Measurements from ENCODE around the gene CAMLG. TPM values are rescaled to one million over a fixed set of nuclear protein-coding genes. Genes with fewer than 3 reads are reported as not detected.

The CAMLG gene
- total and polyA plus RNA-seq, 2 of the 8 experiments (the other 6 are each of a cell fraction or from before 2014, with no cell fraction given), result 12.3 to 42.8 TPM

GRCh38 chr5:134738133-134738962, at the start of gene CAMLG (continued):
- TF ChIP-seq ASH2L (IDR thresholded peaks at IDR 0.05; ENCODE audit: low read length) (peak; percentile 87), JUND (IDR thresholded peaks at IDR 0.05; ENCODE audit: low read length) (0 out of 2 replicates have a peak, but pooled peaks have one; percentile 41), USF2 (IDR thresholded peaks at IDR 0.05; ENCODE audit: low read length) (peak; percentile 73), YY1 (IDR thresholded peaks at IDR 0.05; ENCODE audit: low read depth, low read length) (peak; percentile 100), PHF8 (conservative IDR thresholded peaks at IDR 0.05; ENCODE audit: low read depth, low read length) (peak; percentile 87), EP300 (IDR thresholded peaks at IDR 0.05; ENCODE audit: borderline replicate concordance in 1 of 2, low read depth in 2 of 2, low read length in 2 of 2) (no peak), CTCF (IDR thresholded peaks at IDR 0.05; ENCODE audit: control extremely low read depth in 1 of 3, insufficient read depth in 1 of 3, low read depth in 1 of 3, low read length in 3 of 3) (peak; percentile 63 to 83 (median 72)), E2F6 (IDR thresholded peaks at IDR 0.05) (peak; percentile 54; the same call in 1 of the 2 replicates), RAD21 (IDR thresholded peaks at IDR 0.05 in 1 of 2, conservative IDR thresholded peaks at IDR 0.05 in 1 of 2; ENCODE audit: low read depth in 2 of 2, low read length in 2 of 2) (peak; percentile 36 to 57; a peak in 3 of 4 replicates), CBX5 (IDR thresholded peaks at IDR 0.05; ENCODE audit: low read depth, low read length) (no peak), POLR2AphosphoS5 (IDR thresholded peaks at IDR 0.05; ENCODE audit: low read depth, low read length) (peak; percentile 66; the same call in 1 of the 2 replicates), CTBP2 (IDR thresholded peaks at IDR 0.05; ENCODE audit: borderline replicate concordance, insufficient read depth, insufficient read length, low read length) (no peak), POU5F1 (IDR thresholded peaks at IDR 0.05; ENCODE audit: low read depth, low read length) (no peak), NRF1 (IDR thresholded peaks at IDR 0.05; ENCODE audit: low read depth, low read length) (no peak), TAF7 (optimal IDR thresholded peaks at IDR 0.05; ENCODE audit: borderline replicate concordance, low read depth, low read length) (peak; percentile 10), TEAD4 (IDR thresholded peaks at IDR 0.05; ENCODE audit: low read depth, low read length) (peak; percentile 47; the same call in 1 of the 2 replicates), SP1 (IDR thresholded peaks at IDR 0.05; ENCODE audit: low read depth, low read length) (peak; percentile 48; the same call in 1 of the 2 replicates), POLR2A (IDR thresholded peaks at IDR 0.05; ENCODE audit: control extremely low read depth in 1 of 2, low read depth in 2 of 2, low read length in 2 of 2) (peak; percentile 65 to 84)

Measured in H1 (cell line).